Ecto neural progenitor cell (in vitro differentiated cells): ENCODE data around the gene FOXN1.
"Not testable (repeated sequence)": the region's sequence is repeated elsewhere in the genome, so short reads cannot be mapped to it uniquely, and the experiment has no call there.

Experiments used
- DNase-seq: peaks from one replicate; pipeline ENCODE4 v3.0.0-alpha.2; 2018; ENCODE audit warnings: low spot score

Gene FOXN1, protein sequence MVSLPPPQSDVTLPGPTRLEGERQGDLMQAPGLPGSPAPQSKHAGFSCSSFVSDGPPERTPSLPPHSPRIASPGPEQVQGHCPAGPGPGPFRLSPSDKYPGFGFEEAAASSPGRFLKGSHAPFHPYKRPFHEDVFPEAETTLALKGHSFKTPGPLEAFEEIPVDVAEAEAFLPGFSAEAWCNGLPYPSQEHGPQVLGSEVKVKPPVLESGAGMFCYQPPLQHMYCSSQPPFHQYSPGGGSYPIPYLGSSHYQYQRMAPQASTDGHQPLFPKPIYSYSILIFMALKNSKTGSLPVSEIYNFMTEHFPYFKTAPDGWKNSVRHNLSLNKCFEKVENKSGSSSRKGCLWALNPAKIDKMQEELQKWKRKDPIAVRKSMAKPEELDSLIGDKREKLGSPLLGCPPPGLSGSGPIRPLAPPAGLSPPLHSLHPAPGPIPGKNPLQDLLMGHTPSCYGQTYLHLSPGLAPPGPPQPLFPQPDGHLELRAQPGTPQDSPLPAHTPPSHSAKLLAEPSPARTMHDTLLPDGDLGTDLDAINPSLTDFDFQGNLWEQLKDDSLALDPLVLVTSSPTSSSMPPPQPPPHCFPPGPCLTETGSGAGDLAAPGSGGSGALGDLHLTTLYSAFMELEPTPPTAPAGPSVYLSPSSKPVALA

DNA sequence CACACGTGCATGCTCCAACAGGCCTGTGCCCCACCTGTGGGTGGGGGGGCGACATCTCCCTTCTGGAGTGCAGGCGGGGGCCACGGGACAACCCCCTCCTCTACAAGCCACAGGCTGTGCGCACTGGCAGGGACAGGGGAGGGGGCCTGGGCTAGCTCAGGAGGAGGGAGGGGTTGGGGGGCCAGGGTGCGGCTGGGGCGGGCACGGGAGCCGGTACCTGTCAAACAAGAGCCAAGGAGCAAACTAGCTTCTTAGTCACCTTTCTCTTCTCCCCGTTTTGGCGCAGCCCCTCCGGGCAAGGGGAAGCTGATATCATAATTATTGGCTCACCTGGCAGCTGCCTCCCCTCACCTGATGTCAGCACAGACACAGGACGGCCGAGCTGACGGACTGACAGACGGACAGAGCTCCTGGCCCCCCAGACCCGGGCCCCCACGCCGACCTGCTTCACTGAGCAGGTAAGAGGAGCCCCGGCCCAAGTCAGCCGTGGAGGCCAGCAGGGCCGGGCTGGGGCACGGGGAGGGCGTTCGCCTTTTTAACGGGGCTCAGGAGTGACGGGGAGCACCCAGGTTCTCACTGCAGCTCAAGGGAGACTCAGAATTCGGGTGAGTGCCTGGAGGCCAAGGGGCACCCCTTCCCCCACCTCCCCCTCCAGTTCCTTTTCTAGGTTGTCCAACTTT is at the start of gene FOXN1:
FOXN1 (plus strand) TSS at position 363 of the 680 bp plus-strand sequence. CDS start 17,622 bp downstream, outside the sequence.
- DNase-seq, result no peak

DNA sequence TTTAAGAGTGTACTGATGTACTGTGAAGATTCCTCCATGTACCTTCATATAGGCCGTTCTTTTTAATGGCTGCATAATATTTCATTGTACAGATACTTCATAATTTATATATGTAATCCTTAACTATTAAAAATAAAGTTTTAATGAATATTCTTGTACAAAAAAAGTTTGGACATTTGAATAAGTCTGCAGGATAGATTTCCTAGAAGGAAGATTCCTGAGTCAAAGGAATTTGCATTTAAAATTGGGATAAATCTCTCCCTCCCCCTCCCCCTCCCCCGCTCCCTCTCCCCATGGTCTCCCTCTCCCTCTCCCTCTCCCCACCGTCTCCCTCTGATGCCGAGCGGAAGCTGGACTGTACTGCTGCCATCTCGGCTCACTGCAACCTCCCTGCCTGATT is 48.3 kb upstream of the FOXN1 start:
- no peak for DNase-seq

DNA sequence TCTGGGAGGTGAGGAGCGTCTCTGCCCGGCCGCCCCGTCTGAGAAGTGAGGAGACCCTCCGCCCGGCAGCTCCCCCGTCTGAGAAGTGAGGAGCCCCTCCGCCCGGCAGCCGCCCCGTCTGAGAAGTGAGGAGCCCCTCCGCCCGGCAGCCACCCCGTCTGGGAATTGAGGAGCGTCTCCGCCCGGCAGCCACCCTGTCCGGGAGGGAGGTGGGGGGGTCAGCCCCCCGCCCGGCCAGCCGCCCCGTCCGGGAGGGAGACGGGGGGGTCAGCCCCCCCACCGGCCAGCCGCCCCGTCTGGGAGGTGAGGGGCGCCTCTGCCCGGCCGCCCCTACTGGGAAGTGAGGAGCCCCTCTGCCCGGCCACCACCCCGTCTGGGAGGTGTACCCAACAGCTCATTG is 47.3 kb upstream of the FOXN1 start:
- not testable (repeated sequence) for DNase-seq

DNA sequence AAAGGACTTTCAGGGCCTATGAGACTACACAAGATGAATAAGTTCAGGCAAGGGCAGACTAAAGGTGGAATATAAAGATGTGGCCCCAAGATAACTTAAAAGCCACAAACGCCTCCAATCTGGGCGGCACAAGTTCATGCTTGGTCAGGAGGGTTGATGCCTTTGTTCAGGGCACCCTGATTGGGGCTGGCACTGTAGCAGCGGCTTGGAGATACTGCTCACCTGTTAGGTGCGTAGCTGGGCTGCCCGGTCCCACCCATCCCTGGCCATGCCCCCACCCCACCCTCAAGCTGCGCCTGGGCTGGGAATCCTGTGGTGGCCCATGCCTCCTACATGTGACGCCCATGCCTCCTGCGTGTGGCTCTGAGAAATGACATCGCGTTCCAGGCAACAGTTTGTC is 45.2 kb upstream of the FOXN1 start:
- no peak for DNase-seq

DNA sequence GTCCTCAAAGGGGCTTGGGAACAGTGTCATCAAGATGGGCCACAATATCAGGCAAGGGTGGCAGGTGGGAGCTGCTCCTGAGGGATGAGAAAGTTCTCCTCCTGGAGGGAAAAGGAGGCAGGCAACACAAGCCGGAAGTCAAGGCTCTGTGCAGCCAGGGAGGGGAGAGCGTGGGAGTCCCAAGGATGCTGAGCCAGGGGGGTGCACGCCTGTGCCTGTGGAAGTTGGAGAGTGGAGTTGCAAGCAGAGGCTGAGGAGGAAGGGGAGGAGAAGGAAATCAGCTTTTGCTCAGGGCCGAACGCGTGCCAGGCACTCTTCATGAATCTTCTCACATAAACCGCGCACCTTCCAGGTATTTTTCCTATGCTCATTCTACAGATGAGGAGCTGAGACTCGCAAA is 40.1 kb upstream of the FOXN1 start:
- peak; percentile 43 for DNase-seq

DNA sequence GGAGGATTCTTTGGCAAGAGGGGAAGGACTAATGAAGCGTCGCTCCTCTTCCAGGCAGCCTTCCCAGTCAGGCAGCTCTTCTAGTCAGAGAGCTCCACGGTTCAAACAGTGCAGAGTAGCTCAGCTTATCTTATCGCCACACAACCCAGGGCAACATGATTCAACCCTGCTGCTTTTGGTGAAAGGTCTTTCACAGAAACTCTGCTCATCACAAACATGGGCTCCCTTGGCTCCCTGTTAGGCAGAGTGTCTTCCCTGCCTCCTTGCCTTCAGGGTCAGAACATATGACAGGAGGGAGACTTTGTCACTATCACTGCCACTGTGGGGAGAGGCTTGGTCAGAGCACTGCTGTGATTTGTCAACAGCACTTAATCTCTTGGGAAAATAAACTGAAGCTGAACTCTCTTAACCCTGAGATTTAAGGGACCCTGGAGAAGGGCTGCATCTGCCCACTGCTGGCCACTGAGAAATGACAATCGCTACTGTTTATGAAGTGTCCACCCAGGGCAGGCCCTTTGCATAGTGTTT is 39.6 kb upstream of the FOXN1 start:
- peak; percentile 47 for DNase-seq

DNA sequence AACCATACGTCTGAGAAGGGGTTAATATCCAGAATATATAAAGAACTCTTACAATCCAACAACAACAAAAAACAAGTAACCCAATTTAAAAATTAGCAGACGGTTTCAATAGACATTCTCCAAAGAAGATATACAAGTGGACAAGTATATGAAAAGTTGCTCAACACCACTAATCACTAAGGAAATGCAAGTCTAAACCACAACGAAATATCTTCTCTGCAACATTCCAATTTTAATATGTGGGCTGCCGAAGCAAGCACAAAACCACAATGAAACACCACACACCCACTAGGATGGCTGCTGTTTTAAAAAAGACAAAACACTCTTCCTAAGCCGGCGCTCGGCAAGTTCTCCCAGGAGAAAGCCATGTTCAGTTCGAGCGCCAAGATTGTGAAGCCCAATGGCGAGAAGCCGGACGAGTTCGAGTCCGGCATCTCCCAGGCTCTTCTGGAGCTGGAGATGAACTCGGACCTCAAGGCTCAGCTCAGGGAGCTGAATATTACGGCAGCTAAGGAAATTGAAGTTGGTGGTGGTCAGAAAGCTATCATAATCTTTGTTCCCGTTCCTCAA is 38.6 kb upstream of the FOXN1 start:
- DNase-seq, result no peak

DNA sequence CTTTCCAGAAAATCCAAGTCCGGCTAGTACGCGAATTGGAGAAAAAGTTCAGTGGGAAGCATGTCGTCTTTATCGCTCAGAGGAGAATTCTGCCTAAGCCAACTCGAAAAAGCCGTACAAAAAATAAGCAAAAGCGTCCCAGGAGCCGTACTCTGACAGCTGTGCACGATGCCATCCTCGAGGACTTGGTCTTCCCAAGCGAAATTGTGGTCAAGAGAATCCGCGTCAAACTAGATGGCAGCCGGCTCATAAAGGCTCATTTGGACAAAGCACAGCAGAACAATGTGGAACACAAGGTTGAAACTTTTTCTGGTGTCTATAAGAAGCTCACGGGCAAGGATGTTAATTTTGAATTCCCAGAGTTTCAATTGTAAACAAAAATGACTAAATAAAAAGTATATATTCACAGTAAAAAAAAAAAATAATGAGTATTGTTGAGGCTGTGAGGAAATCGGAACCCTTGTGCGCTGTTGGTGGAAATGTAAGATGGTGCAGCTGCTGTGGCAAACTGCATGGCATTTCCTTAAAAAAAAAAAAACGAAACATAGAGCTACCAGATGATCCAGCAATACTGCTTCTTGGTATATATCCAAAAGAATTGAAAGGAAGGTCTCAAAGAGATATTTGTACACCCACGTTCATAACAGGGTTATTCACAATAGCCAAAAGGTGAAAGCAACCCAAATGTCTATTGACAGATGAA is 38.0 kb upstream of the FOXN1 start:
- DNase-seq, result not testable (repeated sequence)

DNA sequence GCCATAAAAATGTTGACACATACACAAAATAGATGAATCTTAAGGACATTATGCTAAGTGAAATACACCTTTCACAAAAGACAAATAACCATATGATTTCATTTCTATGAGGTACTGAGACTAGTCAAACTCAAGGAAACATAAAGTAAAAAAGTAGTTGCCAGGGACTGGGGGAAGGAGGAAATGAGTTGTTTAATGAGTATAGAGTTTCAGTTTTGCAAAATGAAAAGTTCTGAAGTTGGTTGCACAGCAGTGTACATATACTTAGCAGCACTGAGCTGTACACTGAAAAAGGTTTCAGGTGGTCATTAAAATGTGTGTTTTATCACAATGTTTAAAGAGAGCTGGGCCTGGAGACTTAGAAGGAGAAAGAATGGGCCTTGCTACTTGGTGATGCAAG is 37.4 kb upstream of the FOXN1 start:
- no peak for DNase-seq

DNA sequence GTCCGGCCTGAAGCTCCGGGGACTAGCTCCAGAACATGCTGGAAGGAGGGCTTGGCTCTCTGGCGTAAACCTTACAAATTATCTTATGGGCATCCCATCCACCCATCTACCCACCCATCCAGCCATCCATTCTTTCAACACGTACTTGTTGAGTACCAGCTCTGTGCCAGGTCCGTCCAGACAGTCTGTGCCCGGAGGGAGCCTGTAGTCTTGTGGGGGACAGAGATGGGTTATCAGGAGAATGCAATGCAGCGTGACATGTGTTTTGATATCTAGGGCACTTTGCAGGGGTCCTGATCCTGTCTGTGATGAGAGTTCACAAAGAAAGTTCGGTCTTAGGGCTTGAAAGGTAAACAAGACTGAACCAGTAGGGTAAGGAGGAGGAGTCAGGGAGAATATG is 36.8 kb upstream of the FOXN1 start:
- peak; percentile 41 for DNase-seq

DNA sequence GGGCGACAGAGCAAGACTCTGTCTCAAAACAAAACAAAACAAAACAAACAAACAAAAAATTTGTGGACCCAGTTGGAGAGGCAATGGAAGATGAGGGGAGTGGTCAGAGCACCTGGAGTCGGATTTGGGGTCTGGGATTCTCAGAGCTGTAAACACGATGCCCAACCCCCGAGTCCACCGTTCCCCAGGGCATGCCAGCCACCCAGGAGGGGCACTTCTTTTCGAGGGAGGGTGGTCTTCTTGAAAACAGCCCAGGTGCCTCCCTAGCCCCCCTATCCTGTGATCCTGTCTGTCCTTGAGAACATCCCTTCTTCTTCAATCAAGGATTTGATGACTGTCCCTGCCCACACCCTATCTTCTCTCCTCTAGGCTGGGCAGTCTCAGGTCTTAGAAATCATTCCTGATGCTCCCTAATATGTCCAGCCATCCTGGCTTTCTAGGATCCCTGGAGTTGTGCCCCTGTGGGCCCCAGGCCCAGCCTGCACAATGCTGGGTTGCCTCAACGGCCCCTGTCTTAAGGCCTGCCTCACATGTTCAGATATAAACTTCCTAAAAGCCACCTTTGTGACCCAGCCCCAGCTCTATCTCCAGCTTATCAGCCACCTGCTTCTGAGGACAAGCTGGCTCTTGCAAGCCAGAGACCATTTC is 35.8 kb upstream of the FOXN1 start:
- no peak for DNase-seq

DNA sequence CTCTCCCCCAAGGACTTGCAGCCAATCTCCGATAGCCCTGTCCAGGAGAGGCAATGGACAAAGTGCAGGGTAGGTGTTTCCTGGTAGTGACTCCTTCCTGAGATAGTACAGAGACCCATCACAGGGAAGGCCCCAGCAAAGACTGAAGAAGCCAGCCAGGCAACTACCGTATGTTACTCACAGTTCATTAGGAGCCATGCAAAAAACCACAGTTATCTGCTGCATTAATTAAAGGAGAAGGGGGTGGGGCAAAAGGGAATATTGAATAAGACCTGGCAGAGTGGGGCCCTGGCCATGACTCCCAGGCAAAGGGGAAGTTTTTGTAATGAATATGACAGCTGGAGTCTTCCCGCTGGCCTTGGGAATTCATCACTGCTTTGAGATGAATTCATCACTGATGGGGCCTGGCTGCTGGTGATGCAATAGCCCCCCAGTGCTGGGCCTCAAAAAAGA is 35.2 kb upstream of the FOXN1 start:
- DNase-seq, result no peak

DNA sequence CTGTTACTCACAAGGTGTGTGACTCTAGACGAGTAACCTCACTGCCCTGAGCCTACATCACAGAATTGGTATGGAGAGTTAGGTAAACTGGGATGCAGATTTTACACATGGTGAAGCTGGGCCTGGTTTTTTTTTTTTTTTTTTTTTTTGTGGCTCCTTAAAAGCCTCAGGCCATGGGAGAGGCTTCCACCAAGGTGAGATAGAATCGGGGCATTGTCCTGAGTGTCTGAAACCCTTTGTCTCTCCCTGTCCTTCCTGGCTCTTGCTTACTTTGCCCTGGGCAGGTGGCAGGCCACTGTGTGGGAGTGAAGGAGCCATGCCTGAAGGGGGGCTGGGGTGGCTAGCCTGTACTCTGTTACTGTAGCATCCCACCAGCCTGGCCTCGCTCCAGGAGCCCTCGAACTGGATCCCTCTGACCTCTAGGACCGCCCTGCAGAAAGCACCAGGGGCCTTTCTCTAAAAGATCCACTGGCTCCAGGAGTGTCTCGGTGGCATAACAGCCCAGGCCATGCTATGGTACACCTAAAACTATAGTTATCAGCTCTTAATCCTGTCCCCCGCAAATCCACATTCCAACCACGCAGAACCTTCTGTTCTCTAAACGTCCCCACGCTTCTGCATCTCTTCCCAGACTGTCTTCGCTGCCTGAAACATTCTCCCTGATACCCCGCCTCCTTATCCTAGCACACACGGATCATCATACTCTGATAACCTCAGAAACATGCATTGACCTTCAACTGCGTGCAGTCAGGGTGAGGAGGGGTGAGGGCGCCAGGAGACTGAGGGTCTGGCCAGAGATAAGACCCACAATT is 34.4 kb upstream of the FOXN1 start:
- DNase-seq, result no peak

DNA sequence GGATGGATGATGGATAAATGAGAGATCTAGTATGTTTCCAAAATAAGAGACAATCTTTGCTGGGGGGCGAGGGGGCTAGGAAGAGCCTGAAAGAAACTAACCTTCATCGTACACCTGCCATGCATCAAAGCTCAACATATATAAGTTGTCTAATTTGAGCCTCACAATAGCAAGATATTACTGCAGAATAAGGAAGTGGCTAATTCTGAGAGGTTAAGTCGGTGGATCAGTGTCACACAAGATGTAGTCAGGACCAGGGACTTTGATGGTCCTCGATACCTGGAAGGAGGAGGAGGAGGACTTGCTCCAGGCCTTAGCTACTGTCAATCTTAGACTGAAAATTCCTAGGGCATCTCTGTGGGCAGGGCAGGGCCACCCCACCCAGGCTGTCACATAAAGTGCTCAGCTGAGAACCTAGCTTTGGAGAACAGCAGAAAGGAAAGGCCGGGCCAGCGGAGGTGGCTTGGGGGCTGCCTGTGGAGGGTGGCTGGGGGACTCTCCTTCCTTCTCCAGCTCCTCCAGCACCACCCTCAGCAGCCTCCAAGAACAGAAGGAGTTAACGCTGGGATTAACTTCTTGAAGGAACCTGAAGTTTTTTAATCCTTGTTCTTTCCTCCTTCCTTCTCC is 33.2 kb upstream of the FOXN1 start:
- no peak for DNase-seq

DNA sequence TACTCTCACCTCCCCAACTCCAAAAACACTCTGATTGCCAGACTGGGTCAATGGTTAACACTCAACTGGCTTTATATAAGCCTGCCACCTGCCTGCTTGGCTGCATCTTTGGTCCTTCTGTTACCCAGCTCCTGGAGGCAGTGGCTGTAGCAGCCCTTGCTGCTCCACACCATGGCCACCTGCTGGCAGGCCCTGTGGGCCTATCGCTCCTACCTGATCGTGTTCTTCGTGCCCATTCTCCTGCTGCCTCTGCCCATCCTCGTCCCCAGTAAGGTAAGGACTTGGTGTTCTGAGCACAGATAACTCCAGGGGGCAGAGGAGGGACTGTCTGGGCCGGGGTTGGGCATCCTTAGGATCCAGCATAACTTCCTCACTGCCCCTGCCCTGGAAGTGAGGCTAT is 32.6 kb upstream of the FOXN1 start, which contains the start of gene SLC13A2:
SLC13A2 (plus strand) TSS at position 103 of the 400 bp plus-strand sequence; CDS start at position 172, 69 bp downstream.
- no peak for DNase-seq

DNA sequence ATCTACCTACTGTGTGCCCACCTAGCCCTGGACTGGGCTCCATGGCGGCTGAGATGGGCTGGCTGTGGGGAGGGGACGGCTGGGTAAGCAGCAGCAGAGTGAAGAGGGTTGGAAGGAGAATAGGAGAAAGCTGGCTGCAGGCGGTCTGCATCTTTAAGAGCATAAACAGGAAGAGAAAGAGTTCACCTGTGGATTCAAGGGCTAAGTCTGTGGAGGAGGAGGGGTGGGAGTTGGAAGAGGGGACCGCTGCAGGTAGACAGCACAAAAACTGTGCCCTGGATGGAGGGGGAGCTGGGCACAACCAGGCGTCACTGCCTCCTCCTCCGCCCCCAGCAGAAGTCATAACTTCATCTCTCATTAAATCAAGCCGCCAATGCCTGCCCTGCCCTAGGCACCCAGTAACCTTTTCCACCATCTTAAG is 32.0 kb upstream of the FOXN1 start:
- no peak for DNase-seq

DNA sequence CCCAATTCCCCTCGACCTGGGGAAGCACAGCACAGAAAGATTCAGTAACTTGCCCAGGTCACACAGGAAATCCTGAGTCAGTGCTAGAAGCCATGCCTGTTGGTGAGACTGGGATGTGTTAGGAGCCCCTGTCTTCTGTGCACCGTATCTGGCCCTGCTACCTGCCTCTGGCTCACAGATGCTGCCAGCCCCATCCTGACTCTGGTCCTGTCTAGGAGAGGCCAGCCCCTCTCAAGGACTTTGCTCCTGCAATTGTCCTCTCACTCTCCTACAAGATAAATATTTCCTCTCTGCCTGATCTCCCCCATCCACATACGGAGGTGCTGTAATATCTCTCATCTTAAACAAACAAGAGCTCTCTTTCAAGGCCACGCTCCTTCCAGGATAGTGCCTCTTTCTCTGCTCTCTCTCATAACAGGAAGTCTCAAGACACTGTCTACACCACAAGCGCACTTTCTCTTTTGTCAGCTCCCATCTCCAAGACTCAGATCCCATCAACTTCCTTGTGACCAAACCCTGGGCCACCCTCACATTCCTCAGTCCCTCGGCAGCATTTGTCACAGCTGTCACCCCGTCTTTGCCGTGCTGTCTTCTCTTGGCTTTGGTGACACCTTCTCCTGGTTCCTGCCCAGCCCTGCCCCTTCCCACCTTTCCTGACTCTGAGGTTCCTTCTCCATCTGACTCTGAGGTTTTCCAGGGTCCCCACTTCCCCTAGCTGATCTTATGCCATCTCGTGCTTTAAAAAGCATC is 30.8 kb upstream of the FOXN1 start:
- DNase-seq, result no peak

DNA sequence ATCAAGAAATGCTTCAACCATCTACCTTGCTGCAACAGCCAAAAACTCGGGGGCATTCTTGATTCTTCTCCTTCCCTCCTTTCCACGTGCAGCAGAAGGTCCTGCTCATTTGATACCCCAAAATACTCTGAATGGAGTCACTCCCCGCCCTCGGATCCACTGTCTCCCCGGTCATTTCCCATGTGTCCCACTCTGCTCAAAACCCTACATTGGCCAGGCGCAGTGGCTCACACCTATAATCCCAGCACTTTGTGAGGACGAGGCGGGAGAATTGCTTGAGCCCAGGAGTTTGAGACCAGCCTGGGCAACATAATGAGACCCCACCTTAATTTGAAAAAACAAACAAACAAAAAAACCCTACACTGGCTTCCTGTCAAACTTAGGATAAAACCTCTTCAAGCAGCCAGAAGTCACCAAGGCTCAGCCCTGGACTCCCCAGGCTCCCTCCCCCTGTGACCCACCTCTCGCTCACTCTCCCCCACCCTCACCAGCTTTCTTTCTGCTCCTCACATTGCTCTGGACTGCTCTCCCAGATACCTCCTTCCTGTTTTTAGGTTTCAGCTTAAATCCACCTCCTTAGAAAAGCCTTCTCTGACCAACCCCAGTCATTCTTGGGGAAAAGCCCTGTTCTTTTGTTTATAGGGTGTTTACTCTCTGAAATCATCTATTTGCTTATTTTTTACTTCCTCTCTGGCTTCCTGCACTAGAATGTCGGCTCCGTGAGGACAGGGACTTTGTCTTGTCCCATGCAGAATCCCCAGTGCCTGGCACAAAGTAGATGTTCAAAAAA is 29.9 kb upstream of the FOXN1 start:
- DNase-seq, result no peak
